Activated B cell treated with CpG ODN at 0.5 μM for 24 hours (primary cell): ENCODE data around the gene ZFHX3. TPM values are rescaled to one million over a fixed set of nuclear protein-coding genes. Genes with fewer than 3 reads are reported as not detected.

Experiments
- ATAC-seq: fragments of 200-7000 bp; cut with Tn5 transposase; one replicate; pipeline ENCODE4 v1.10.0; 2021; ENCODE audit warnings: low read depth, mild to moderate bottlenecking, moderate library complexity
- CTCF ChIA-PET: fragments of 350-600 bp; sonication (Branson Sonifier 250); formaldehyde crosslinking; loops from one replicate; lab custom pipeline; 2021; ENCODE audit warnings: antibody characterized with exemption; lab: Charles Lee
- POLR2A ChIA-PET: fragments of 350-600 bp; sonication (Branson Sonifier 250); formaldehyde crosslinking; loops from one replicate; lab custom pipeline; 2021; ENCODE audit warnings: antibody characterized with exemption; lab: Charles Lee
- DNase-seq: peaks from one replicate; pipeline ENCODE4 v3.0.0; 2022
- H3K27ac Mint-ChIP-seq: one replicate; pipeline ENCODE4 v1.8.0; 2020; ENCODE audit warnings: mixed read lengths
- H3K27me3 Mint-ChIP-seq: one replicate; pipeline ENCODE4 v1.8.0; 2021; ENCODE audit warnings: mixed read lengths
- H3K36me3 Mint-ChIP-seq: one replicate; pipeline ENCODE4 v1.8.0; 2021; ENCODE audit warnings: low read depth, mixed read lengths
- H3K4me1 Mint-ChIP-seq: one replicate; pipeline ENCODE4 v1.8.0; 2021; ENCODE audit warnings: mixed read lengths
- H3K4me3 Mint-ChIP-seq: one replicate; pipeline ENCODE4 v1.8.0; 2020; ENCODE audit warnings: mild to moderate bottlenecking, mixed read lengths
- H3K9me3 Mint-ChIP-seq: one replicate; pipeline ENCODE4 v1.8.0; 2020; ENCODE audit warnings: mixed read lengths
- CTCF ChIP-seq: fragments of 200-600 bp; IDR thresholded peaks from one replicate; pipeline ENCODE4 v1.8.0; 2022; ENCODE audit warnings: antibody characterized with exemption, mild to moderate bottlenecking
- intact Hi-C: fragments of 100-400 bp; cut with micrococcal nuclease; formaldehyde crosslinking; loops from one replicate; pipeline ENCODE4 v1.15.1; 2024
- total RNA-seq: library from RNA; stranded (reverse); gene quantifications from 2 replicates; pipeline ENCODE4 v1.2.3, GENCODE V29; 2022

ZFHX3 gene
- total RNA-seq, 1 donor from 2014 or later: 9.2 TPM

GRCh38 chr16:72800524-72801161 lies 247.3 kb downstream of the ZFHX3 start:
- H3K9me3 Mint-ChIP-seq: no peaks in the 10 kb centered on the region
- H3K36me3 Mint-ChIP-seq: peaks cover 33% of the 10 kb centered on the region
- CTCF ChIA-PET: no interaction called here
- POLR2A ChIA-PET: no interaction called here
- H3K4me1 Mint-ChIP-seq: no peaks in the 10 kb centered on the region
- no peaks in the 10 kb centered on the region for H3K27me3 Mint-ChIP-seq
- H3K4me3 Mint-ChIP-seq: no peak overlapping the region
- ATAC-seq: no peak
- intact Hi-C loops: no loop called here
- no peak for DNase-seq
- no peak overlapping the region for H3K27ac Mint-ChIP-seq
- TF ChIP-seq CTCF: no peak

GRCh38 chr16:72798264-72798663 lies 249.7 kb downstream of the ZFHX3 start:
- no peaks in the 10 kb centered on the region for H3K4me1 Mint-ChIP-seq
- no peak overlapping the region for H3K27ac Mint-ChIP-seq
- H3K36me3 Mint-ChIP-seq: peaks cover 41% of the 10 kb centered on the region
- POLR2A ChIA-PET: no interaction called here
- no peak for DNase-seq
- no peak for TF ChIP-seq CTCF
- no peaks in the 10 kb centered on the region for H3K27me3 Mint-ChIP-seq
- CTCF ChIA-PET: no interaction called here
- no peaks in the 10 kb centered on the region for H3K9me3 Mint-ChIP-seq
- no peak overlapping the region for H3K4me3 Mint-ChIP-seq
- no peak for ATAC-seq
- intact Hi-C loops: no loop called here

GRCh38 chr16:72797621-72798020 lies 250.3 kb downstream of the ZFHX3 start:
- Mint-ChIP-seq H3K27ac (no peak overlapping the region), H3K9me3 (no peaks in the 10 kb centered on the region), H3K4me1 (no peaks in the 10 kb centered on the region), H3K27me3 (no peaks in the 10 kb centered on the region), H3K36me3 (peaks cover 41% of the 10 kb centered on the region), H3K4me3 (no peak overlapping the region)
- ChIA-PET POLR2A (no interaction called here), CTCF (no interaction called here)
- intact Hi-C loops: no loop called here
- no peak for TF ChIP-seq CTCF
- no peak for ATAC-seq
- no peak for DNase-seq

GRCh38 chr16:72796222-72796621 lies 251.7 kb downstream of the ZFHX3 start:
- POLR2A ChIA-PET: no interaction called here
- H3K27me3 Mint-ChIP-seq: no peaks in the 10 kb centered on the region
- no peaks in the 10 kb centered on the region for H3K9me3 Mint-ChIP-seq
- CTCF ChIA-PET: no interaction called here
- ATAC-seq (no peak), DNase-seq (no peak)
- H3K4me1 Mint-ChIP-seq: no peaks in the 10 kb centered on the region
- intact Hi-C loops: no loop called here
- TF ChIP-seq CTCF: no peak
- H3K4me3 Mint-ChIP-seq: no peak overlapping the region
- no peak overlapping the region for H3K27ac Mint-ChIP-seq
- H3K36me3 Mint-ChIP-seq: peaks cover 41% of the 10 kb centered on the region

- no peaks in the 10 kb centered on the region for H3K4me1 Mint-ChIP-seq
- intact Hi-C loops: no loop called here
- DNase-seq (no peak), ATAC-seq (no peak)
- ChIA-PET POLR2A (interaction anchor here (0.6 kb wide), 1 partner anchor 8 kb away, joined by 5 read pairs; no protein-coding TSS in a partner anchor), CTCF (interaction anchor here (1.2 kb wide), 1 partner anchor 37 kb away, joined by 3 read pairs; no protein-coding TSS in a partner anchor)
- no peak for TF ChIP-seq CTCF
- H3K27ac Mint-ChIP-seq: no peak overlapping the region
- no peak overlapping the region for H3K4me3 Mint-ChIP-seq
- H3K27me3 Mint-ChIP-seq: no peaks in the 10 kb centered on the region
- peaks cover 41% of the 10 kb centered on the region for H3K36me3 Mint-ChIP-seq
- H3K9me3 Mint-ChIP-seq: no peaks in the 10 kb centered on the region
Measured at GRCh38 chr16:72794986-72795385, 252.9 kb downstream of the ZFHX3 start.
